ENCODE measurements around the gene NUP85.
"Not testable (repeated sequence)": the region's sequence is repeated elsewhere in the genome, so short reads cannot be mapped to it uniquely, and the experiment has no call there.

The NUP85 gene

DNA sequence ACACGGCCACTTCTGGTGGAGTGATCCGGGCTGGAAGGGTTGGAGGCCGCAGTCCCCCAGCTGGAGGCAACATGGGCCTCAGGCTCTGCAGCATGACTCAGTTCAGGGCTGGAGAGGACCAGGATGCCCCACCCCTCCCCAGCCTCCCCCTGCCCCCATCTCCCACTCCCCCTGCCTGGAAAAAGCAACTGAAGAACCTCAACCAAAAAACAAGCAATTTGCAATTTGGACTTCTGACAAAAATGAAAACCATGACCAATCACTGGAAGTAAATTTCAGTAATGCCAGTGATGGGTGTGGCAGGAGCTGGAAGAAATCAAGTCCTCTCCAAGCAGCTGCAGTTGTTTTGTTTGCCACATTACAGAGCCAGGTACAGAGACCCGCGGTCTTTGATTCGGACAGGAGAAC, 72.2 kb downstream of the NUP85 start:
- Histone ChIP-seq H3K4me3 (no peak overlapping the region), H3K27ac (no peak overlapping the region)
- no peak for DNase-seq (ENCODE audit: low spot score)
- TF ChIP-seq, protein P1, sequence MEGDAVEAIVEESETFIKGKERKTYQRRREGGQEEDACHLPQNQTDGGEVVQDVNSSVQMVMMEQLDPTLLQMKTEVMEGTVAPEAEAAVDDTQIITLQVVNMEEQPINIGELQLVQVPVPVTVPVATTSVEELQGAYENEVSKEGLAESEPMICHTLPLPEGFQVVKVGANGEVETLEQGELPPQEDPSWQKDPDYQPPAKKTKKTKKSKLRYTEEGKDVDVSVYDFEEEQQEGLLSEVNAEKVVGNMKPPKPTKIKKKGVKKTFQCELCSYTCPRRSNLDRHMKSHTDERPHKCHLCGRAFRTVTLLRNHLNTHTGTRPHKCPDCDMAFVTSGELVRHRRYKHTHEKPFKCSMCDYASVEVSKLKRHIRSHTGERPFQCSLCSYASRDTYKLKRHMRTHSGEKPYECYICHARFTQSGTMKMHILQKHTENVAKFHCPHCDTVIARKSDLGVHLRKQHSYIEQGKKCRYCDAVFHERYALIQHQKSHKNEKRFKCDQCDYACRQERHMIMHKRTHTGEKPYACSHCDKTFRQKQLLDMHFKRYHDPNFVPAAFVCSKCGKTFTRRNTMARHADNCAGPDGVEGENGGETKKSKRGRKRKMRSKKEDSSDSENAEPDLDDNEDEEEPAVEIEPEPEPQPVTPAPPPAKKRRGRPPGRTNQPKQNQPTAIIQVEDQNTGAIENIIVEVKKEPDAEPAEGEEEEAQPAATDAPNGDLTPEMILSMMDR (IDR thresholded peaks at IDR 0.05): no peak

DNA sequence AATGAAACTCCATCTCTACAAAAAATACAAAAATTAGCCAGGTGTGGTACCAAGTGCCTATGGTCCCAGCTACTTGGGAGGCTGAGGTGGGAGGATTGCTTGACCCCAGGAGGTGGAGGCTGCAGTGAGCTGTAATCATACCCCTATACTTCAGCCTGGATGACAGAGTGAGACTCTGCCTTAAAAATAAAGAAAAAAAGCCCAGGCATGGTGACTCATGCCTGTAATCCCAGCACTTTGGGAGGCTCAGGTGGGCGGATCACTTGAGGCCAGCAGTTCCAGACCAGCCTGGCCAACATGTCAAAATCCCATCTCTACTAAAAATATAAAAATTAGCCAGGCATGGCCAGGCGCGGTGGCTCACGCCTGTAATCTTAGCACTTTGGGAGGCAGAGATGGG, 74.7 kb downstream of the NUP85 start:
- DNase-seq (ENCODE audit: low spot score); H3K27ac ChIP-seq; H3K4me3 ChIP-seq: not testable (repeated sequence)

DNA sequence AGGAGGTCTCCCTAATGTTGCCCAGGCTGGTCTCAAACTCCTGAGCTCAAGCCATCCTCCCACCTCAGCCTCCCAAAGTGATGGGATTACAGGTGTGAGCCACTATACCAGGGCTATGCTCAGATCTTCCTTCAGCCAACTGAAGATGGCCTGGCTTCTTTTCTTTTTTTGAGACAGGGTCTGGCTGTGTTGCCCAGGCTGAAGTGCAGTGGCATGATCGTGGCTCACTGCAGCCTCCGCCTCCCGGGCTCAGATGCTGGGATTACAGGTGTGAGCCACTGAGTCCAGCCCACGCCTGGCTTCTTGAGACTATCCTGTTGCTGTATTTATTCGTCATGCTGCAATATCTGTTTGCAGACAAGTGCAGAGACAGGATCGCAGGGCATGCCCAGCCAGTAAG, 79.6 kb downstream of the NUP85 start:
- TF ChIP-seq, protein P1 (IDR thresholded peaks at IDR 0.05): no peak
- DNase-seq (ENCODE audit: low spot score): no peak
- H3K27ac ChIP-seq: no peak overlapping the region
- no peak overlapping the region for H3K4me3 ChIP-seq

All from coronary artery (tissue), 2 donors.